Activated T-cell treated with anti-CD3 and anti-CD28 coated beads, Interleukin-2, amount 50 U/mL, for 1 hour (primary cell): ENCODE results near the gene WBP1.
"Not testable (repeated sequence)": the region's sequence is repeated elsewhere in the genome, so short reads cannot be mapped to it uniquely, and the experiment has no call there.

Experiments used
- DNase-seq: peaks from one replicate; pipeline ENCODE4 v3.0.0-alpha.2; 2020

The WBP1 gene

DNA sequence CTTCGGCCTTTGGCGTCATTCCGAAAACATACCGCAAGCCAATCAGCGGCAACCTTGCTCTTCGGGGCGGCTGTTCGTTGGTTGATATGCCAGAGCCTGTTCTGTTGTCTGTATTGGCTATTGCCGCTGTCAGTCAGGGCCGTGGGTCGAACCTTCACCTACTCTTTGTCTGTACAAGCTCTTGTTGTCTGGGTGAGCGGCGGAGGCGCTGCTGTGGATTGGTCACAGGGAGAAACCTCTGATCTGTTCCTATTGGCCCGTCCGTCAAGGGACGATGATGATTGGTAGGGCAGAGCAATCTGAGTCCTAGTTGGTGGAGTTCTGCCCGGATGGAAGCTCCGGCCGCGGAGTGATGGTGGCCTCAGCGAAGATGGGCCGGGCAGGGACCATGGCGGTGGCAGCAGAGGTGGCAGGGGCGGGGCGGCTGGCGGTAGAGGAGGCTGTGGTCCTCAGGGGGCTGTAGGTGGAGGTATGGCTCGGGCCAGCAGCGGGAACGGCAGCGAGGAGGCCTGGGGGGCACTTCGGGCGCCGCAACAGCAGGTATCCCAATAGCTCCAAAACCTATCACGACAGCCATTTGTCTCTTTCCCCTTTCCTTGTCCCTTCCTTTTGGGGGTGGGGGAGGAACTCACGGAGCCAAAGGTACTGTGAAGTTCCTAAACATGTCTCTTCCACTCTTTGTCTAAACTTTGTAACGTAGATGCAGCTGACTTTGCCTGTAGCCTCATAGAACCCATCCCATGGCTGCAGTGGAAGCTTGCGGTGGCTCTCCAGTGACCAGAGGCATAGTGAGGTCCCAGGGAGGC lies at the start of gene WBP1:
Gene WBP1, plus strand, starts transcription at position 307 of the 806 bp plus-strand sequence. Its CDS starts 165 bp downstream, at position 472.
- peak; percentile 95 for DNase-seq

DNA sequence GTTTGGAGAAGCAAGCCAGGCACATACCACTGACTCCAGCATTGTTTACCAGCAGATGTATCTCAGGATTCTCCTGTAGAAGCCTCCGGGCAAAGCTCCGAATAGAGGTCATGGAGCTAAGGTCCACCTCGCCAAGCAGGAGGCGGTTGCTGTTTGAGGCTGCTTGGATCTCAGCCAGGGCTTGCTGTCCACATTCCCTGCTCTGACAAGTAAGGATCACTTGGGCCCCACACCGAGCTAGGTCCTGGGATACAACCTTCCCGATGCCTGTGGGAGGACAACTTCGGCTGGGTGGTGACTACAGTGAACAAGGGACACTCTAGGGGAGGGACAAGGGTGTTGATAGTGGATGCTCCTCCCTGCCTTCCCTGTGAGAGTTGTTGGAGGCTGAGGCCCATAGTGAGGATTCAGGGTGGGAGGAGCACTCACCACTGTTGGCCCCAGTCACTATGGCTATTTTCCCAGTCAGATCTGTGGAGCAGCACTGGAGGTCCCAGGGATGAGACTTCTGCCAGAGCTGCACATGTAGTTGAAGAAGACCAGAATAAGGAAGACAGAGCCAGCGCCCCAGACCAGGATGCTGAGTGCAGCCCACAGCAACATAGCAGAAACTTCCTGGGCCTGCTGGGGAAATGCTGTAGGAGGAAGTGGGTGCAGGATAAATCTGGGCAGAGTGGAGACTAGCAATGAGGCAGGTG lies 45.1 kb upstream of the WBP1 start:
- no peak for DNase-seq

- no peak for DNase-seq
These were observed 43.8 kb upstream of the WBP1 start for GRCh38 chr2:74414441-74414840.

GRCh38 chr2:74414881-74415761 lies 43.1 kb upstream of the WBP1 start:
- DNase-seq = peak; percentile 49

- DNase-seq = peak; percentile 35
These were observed 42.4 kb upstream of the WBP1 start for GRCh38 chr2:74415762-74416395.

GRCh38 chr2:74416778-74417177 lies 41.5 kb upstream of the WBP1 start:
- DNase-seq = no peak

DNA sequence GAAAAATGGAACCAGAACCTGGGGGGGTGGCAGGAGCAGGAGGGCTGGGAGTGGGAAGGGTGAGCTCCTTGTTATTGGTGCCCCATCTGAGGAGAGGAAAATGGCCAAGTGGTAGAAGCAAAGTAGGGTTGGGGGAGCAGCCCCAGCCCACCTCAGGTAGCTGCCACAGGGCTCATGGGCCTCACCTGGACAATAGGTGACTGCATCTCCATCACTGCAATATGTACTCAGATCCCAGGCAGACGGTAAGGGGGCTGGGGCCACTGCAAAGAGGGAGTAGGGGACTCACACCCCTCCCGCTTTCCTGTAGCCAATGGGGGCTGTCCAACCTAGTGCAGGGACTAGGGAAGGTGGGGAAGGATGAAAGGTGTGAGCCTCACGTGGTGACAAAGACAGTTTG lies 41.0 kb upstream of the WBP1 start:
- DNase-seq = no peak

GRCh38 chr2:74417763-74418162 lies 40.5 kb upstream of the WBP1 start:
- DNase-seq = no peak

- no peak for DNase-seq
These were observed 39.9 kb upstream of the WBP1 start for GRCh38 chr2:74418312-74418711.

DNA sequence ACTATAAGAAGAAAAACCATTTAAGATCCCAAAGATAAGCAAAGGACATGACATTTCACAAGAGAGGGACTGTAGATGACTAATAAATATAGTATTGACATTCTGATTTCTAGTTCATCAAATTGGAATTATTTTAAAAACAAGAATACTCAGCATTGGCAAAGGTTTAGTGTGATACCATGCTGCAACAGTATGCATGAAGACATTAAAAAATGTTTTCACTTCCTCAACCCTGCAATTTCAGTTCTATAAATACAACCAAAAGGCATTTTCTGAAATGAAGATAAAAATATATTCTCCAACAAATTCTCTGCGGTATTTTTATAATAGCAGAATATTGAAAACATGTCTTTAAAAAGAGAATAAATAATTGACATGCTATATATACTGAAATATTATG lies 38.9 kb upstream of the WBP1 start:
- DNase-seq = no peak

GRCh38 chr2:74420006-74420405 lies 38.2 kb upstream of the WBP1 start:
- no peak for DNase-seq

DNA sequence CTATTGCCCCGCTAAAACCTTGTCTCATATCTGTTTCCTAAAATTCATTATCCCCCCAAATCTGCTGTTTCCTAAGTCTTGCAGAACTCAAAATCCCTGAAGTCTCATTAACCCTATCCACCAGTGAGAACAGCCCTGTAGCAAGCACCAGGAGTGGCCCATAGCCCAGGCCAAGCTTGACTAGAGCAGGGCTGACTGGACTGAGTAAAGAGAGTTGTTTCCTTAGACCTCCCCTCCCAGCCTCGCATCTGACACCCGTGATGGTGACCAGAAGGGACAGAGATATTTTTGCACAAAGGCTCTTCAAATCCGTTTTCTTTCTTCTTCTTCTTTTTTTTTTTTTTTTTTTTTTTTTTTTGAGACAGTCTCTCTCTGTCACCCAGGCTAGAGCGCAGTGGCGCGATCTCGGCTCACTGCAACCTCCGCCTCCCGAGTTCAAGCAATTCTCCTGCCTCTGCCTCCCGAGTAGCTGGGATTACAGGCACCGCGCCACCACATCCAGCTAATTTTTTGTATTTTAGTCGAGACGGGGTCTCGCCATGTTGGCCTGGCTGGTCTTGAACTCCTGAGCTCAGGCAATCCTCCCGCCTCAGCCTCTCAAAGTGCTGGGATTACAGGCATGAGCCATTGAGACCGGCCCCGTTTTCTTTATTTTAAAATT lies 37.7 kb upstream of the WBP1 start:
- not testable (repeated sequence) for DNase-seq

DNA sequence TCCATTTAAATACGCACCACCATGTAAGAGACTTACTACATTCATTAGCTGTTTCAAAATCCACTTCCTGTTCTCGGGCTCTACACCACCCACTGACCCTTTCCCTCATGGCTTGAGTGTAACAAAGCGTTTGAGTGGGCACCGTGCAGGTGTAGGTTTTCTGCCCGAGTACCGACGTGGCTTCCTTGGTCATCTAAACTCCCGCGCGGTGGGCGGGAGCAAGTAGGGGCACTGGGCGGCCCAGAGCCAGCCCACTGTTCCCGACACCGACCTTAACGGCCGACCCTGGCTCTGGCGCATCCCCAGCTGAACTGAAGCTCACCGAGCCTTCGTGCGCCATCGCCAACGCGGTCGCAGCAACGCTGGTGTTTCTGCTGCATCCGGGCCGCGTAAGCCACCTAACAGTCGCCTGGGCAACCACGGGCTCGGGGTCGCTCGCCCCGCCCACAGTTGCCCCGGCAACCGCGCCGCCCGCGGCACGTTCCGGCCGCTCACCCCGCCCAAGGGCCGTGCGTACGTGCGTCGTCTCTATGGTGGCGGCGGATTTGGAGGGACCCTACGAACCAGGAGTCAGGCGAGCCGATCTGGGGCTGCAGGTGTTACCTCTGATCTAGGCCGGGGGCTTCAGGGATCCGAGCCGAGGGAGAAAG lies 36.9 kb upstream of the WBP1 start, which contains the start of the genes C2orf81 and WDR54:
Gene C2orf81, minus strand, starts transcription at position 399 of the 650 bp plus-strand sequence. Its CDS starts 59 bp downstream, at position 340.
Gene WDR54, plus strand, starts transcription at position 510 of the 650 bp plus-strand sequence. CDS start 424 bp downstream, outside the sequence.
- peak; percentile 94 for DNase-seq

- DNase-seq = no peak
These were observed 34.8 kb upstream of the WBP1 start for GRCh38 chr2:74423231-74424095.

DNA sequence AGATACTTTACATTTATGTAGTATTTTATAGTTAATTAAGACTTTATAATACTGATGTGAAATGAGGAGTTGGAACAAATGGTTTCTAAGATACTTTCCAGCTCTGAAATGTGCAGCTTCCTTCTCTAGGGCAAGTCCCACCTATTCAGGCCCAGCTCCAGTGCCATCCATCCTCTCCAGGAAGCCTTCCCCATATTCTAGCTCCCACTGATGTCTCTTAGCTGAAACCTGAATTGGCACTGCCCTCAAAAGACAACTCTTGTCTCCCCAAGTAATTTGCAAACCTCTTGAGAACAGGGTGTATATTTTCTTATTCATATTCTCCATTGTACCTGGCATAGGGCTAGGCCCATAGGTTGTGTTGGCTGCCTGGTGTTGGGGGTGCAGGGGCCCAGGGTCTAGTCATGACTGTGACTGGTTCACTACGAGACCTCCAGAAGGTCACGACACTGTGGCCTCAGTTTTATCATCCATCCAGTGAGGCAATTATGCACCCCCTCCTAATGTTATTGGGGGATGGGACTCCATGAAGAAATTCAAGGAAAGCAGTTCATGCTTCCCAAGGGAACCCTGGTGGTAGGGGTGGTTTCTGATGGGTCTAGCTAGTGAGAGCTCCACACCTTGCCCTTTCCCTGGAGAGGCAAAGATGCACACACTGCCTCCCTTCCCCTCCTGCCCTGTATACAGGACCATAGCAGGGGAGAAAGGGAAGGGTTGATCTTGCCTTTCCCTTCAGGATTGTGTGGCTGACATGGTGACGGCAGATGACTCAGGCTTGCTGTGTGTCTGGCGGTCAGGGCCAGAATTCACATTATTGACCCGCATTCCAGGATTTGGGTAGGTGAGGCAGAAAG lies 33.9 kb upstream of the WBP1 start:
- no peak for DNase-seq

- DNase-seq = no peak
These were observed 33.2 kb upstream of the WBP1 start for GRCh38 chr2:74424995-74425406.

DNA sequence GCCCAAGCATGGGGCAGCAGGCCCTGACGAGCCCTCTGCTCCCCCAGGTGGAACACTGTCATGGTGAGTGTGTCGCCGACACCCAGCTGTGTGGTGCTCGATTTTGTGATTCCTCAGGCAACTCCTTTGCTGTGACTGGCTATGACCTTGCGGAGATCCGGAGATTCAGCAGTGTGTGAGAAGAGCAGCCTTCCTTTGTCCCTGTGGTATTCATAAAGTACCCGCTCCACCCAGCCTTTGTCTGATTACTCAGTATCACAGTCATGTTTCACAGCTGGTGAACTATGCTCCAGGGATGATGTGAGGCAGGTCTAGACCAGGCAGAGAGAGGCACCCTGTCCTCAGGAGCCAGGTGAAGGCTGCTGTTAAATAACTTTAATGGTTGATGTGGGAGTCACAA lies 32.7 kb upstream of the WBP1 start:
- no peak for DNase-seq

DNA sequence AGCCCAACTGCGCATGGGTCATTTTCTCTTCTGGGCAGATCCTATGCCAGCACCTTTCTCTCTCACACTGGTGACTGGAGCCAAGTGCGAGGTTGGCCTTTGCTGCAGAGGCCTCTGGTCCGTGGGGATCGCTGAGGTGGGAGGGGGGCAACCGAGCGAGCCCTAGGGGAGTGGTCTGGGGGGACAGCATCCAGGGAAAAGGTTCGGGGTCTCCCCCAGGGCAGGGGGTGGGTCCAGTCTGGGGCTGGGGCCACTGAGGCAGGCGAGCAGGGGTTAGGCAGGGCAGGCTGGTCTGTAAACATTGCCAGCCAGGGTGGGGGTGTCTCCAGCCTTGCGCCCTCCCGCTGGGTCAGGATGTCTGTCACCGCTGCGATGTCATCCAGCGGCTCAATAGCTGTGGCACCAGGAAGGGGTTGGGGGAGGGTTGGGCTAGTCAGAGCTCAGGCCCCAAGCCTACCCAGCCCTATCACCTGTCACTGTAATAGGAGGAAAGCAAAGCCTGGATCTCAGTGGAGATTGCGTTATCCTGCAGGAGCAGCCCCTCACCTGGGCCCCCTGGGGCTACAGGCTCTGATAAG lies 32.0 kb upstream of the WBP1 start:
- DNase-seq = no peak

GRCh38 chr2:74427551-74427950 lies 30.7 kb upstream of the WBP1 start:
- no peak for DNase-seq
